Common myeloid progenitor, CD34-positive (primary cell): ENCODE data around the gene PPFIA4.
A peak's percentile ranks its signal among the peaks of the same experiment; 100 is the strongest.

ENCODE experiments used
- CTCF ChIA-PET: fragments of 350-600 bp; sonication (Branson Sonifier 250); formaldehyde crosslinking; loops from one replicate; lab custom pipeline; 2021; ENCODE audit warnings: antibody characterized with exemption; lab: Charles Lee
- POLR2A ChIA-PET: fragments of 350-600 bp; sonication (Branson Sonifier 250); formaldehyde crosslinking; loops from one replicate; lab custom pipeline; 2021; ENCODE audit warnings: antibody characterized with exemption; lab: Charles Lee
- DNase-seq, 3 donors: peaks; one replicate each; pipeline versions ENCODE4 v3.0.0 to v3.0.0-alpha.2; 2013
- H3K27ac ChIP-seq, 2 experiments: 1 replicate in 1 of 2; 2 replicates in 1 of 2; pipeline ENCODE4 v1.7.0; 2013; ENCODE audit warnings: inconsistent platforms in 2 of 2, low read length in 2 of 2, mild to moderate bottlenecking in 2 of 2, low read depth in 1 of 2, moderate library complexity in 1 of 2; ENCODE audit not compliant: severe bottlenecking in 2 of 2, insufficient read depth in 1 of 2, poor library complexity in 1 of 2
- H3K27me3 ChIP-seq, 5 experiments: replicated peaks in 2 of 5; 1 replicate in 3 of 5; 2 replicates in 2 of 5; pipeline versions ENCODE4 v1.6.1 to v1.7.0; 2013; ENCODE audit warnings: low read length in 4 of 5, mild to moderate bottlenecking in 2 of 5, moderate library complexity in 2 of 5, inconsistent platforms in 1 of 5; ENCODE audit not compliant: insufficient read depth in 5 of 5, control insufficient read depth in 4 of 5
- H3K36me3 ChIP-seq, 4 experiments: 1 replicate in 2 of 4; 2 replicates in 2 of 4; pipeline versions ENCODE4 v1.6.1 to v1.7.0; 2013; ENCODE audit warnings: low read length in 3 of 4, control low read depth in 1 of 4, mild to moderate bottlenecking in 1 of 4; ENCODE audit not compliant: control insufficient read depth in 4 of 4, insufficient read depth in 4 of 4
- H3K4me1 ChIP-seq, 4 experiments: 1 replicate in 3 of 4; 2 replicates in 1 of 4; pipeline versions ENCODE4 v1.6.1 to v1.7.1; 2013; ENCODE audit warnings: low read length in 3 of 4, mild to moderate bottlenecking in 3 of 4, control low read depth in 1 of 4, inconsistent platforms in 1 of 4, moderate library complexity in 1 of 4; ENCODE audit not compliant: control insufficient read depth in 4 of 4, insufficient read depth in 4 of 4; ENCODE audit errors: control extremely low read depth in 1 of 4
- H3K4me3 ChIP-seq, 7 experiments: 1 replicate in 4 of 7; 2 replicates in 3 of 7; pipeline versions ENCODE4 v1.5.1 to v1.7.0; 2013; ENCODE audit warnings: mild to moderate bottlenecking in 7 of 7, low read length in 6 of 7, moderate library complexity in 6 of 7, inconsistent platforms in 2 of 7, low read depth in 2 of 7, control low read depth in 1 of 7; ENCODE audit not compliant: insufficient read depth in 4 of 7, control insufficient read depth in 1 of 7; ENCODE audit errors: extremely low read depth in 1 of 7
- H3K9me3 ChIP-seq, 5 experiments: 1 replicate in 4 of 5; 2 replicates in 1 of 5; pipeline versions ENCODE4 v1.6.1 to v1.7.1; 2013; ENCODE audit warnings: low read length in 4 of 5, mild to moderate bottlenecking in 2 of 5, inconsistent platforms in 1 of 5, low read depth in 1 of 5, moderate library complexity in 1 of 5; ENCODE audit not compliant: control insufficient read depth in 4 of 5, insufficient read depth in 2 of 5; ENCODE audit errors: control extremely low read depth in 1 of 5
- WGBS: methylation state at CpG from one replicate; pipeline ENCODE4 v1.1.5; 2013; ENCODE audit not compliant: insufficient coverage; 5-methylcytosine and 5-hydroxymethylcytosine counted together

Gene PPFIA4

GRCh38 chr1:203072002-203072602 is 45.8 kb downstream of the PPFIA4 start:
- peaks cover 1 to 40% (median 31%) of the 10 kb centered on the region in 4 experiments for H3K4me1 ChIP-seq
- 96% methylated on average over 4 of the region's 7 CpGs for WGBS
- H3K4me3 ChIP-seq, result no peak overlapping the region
- POLR2A ChIA-PET, result no interaction called here
- no peak for DNase-seq
- H3K27me3 ChIP-seq, result peaks cover 0 to 31% (median 2%) of the 10 kb centered on the region in 5 experiments
- no peaks in the 10 kb centered on the region for H3K9me3 ChIP-seq
- CTCF ChIA-PET, result interaction anchor here (0.8 kb wide), 1 partner anchor 19 kb away, joined by 3 read pairs; no protein-coding TSS in a partner anchor
- no peak overlapping the region for H3K27ac ChIP-seq
- no peaks in the 10 kb centered on the region for H3K36me3 ChIP-seq

DNA sequence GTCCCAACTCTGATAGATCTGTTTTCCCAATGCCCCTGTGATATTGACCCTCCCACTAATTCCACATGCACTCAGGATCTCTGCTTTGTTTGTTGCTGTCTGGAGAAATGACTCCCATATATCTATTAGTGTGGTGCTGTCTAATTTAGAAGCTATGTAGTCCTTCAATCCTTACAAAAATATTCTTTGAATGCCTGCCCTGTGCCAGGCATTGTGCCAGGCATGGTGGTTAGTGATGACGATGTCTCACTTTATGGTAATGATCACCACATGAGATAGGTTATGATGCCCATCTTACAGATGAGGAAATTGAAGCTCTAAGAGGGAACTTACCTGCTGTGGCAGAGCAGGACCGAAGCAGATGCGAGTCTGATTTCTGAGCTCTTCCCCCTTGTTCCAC is 46.6 kb downstream of the PPFIA4 start:
- WGBS, result 91% methylated on average over 1 of the region's 3 CpGs
- CTCF ChIA-PET, result interaction anchor here (0.9 to 1.1 kb wide), 2 partner anchors 10 to 32 kb away, joined by 3 to 6 read pairs; no protein-coding TSS in a partner anchor
- Histone ChIP-seq H3K4me3 (no peak overlapping the region), H3K27ac (no peak overlapping the region), H3K9me3 (no peaks in the 10 kb centered on the region), H3K36me3 (no peaks in the 10 kb centered on the region), H3K4me1 (peaks cover 1 to 40% (median 31%) of the 10 kb centered on the region in 4 experiments), H3K27me3 (peaks cover 0 to 32% (median 2%) of the 10 kb centered on the region in 5 experiments)
- POLR2A ChIA-PET, result interaction anchor here (0.6 kb wide), 1 partner anchor 1444 kb away, joined by 3 read pairs; no protein-coding TSS in a partner anchor
- DNase-seq, result no peak

DNA sequence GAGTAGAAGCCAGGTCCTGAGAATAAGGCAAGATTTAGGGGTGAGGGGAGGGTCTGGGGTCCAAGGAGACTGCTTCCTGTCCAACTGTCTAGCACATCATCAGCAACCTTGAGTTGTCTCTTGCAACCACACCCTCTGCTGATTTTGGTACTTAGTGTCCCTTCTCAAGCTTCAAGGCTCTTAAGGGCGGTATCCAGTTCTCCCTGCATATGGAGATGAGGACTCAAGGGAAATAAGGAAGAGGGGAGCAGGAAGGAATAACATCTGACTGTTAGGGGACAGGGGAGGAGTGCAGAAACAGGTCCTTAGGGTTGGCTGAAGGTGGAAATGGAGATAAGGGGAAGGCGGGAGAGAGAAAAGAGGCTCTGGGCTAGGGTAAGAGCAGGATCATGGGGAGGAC is 47.2 kb downstream of the PPFIA4 start:
- Histone ChIP-seq H3K4me1 (peaks cover 1 to 34% (median 28%) of the 10 kb centered on the region in 4 experiments), H3K9me3 (no peaks in the 10 kb centered on the region), H3K27me3 (peaks cover 0 to 33% (median 2%) of the 10 kb centered on the region in 5 experiments), H3K27ac (no peak overlapping the region), H3K4me3 (no peak overlapping the region), H3K36me3 (no peaks in the 10 kb centered on the region)
- 100% methylated on average over 2 of the region's 2 CpGs for WGBS
- no peak for DNase-seq
- POLR2A ChIA-PET, result interaction anchor here (0.6 kb wide), 1 partner anchor 1444 kb away, joined by 3 read pairs; no protein-coding TSS in a partner anchor
- CTCF ChIA-PET, result interaction anchor here (0.6 to 1.1 kb wide), 4 partner anchors 10 to 65 kb away, joined by 3 to 6 read pairs (median 4); no protein-coding TSS in a partner anchor

GRCh38 chr1:203074610-203075009 is 48.3 kb downstream of the PPFIA4 start:
- Histone ChIP-seq H3K4me3 (no peak overlapping the region), H3K27me3 (peaks cover 0 to 33% (median 2%) of the 10 kb centered on the region in 5 experiments), H3K36me3 (no peaks in the 10 kb centered on the region), H3K4me1 (peaks cover 0 to 23% (median 18%) of the 10 kb centered on the region in 4 experiments), H3K27ac (no peak overlapping the region), H3K9me3 (no peaks in the 10 kb centered on the region)
- CTCF ChIA-PET, result interaction anchor here (1.0 kb wide), 1 partner anchor 18 kb away, joined by 3 read pairs; no protein-coding TSS in a partner anchor
- POLR2A ChIA-PET, result no interaction called here
- no peak for DNase-seq

GRCh38 chr1:203075236-203076030 is 49.1 kb downstream of the PPFIA4 start:
- Histone ChIP-seq H3K27me3 (peaks cover 0 to 35% (median 2%) of the 10 kb centered on the region in 5 experiments), H3K4me3 (peak overlapping the region; percentile 25 to 72 (median 48)), H3K9me3 (no peaks in the 10 kb centered on the region), H3K36me3 (no peaks in the 10 kb centered on the region), H3K27ac (no peak overlapping the region), H3K4me1 (peaks cover 0 to 22% (median 16%) of the 10 kb centered on the region in 4 experiments)
- ChIA-PET POLR2A (no interaction called here), CTCF (interaction anchor here (1.7 to 2.9 kb wide), 4 partner anchors 9 to 192 kb away, joined by 4 to 7 read pairs (median 5); no protein-coding TSS in a partner anchor)
- WGBS, result 4% methylated on average over 49 of the region's 56 CpGs
- DNase-seq, result peak; percentile 25 to 64 (median 52)

DNA sequence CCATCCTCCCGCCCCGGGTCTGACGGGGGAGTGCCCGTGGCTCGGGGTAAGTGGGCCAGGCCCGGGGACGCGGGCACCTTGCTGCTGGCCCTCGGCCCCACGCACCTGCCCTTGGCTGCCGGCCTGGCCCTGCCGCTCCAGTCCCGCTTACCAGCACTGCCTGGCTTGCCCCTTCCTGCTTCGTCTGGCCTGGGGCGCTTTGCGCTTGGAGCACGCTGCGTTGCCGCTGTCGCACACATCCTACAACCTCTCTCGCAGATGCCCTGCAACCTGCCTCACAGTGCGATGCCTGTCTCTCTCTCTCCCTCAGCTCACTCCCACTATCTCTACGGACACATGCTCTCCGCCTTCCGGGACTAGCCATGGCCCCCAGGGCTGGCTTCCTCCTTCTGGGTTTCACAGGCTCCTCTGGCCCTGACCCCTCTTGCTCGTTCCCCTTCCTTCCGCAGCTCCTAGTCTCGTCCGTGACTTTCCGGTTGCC is 49.8 kb downstream of the PPFIA4 start:
- Histone ChIP-seq H3K4me3 (peak overlapping the region in 5 of 7 experiments; percentile 39 to 72 (median 64)), H3K27me3 (peaks cover 0 to 40% (median 2%) of the 10 kb centered on the region in 5 experiments), H3K9me3 (no peaks in the 10 kb centered on the region), H3K36me3 (no peaks in the 10 kb centered on the region), H3K4me1 (peaks cover 0 to 22% (median 16%) of the 10 kb centered on the region in 4 experiments), H3K27ac (no peak overlapping the region)
- ChIA-PET POLR2A (no interaction called here), CTCF (interaction anchor here (1.1 to 2.9 kb wide), 7 partner anchors 9 to 191 kb away, joined by 3 to 8 read pairs (median 4); no protein-coding TSS in a partner anchor)
- WGBS, result 5% methylated on average over 25 of the region's 30 CpGs
- peak; percentile 75 to 94 (median 91) for DNase-seq
